B cell (primary cell): ENCODE results near the gene COL5A2. TPM values are rescaled to one million over a fixed set of nuclear protein-coding genes. Genes with fewer than 3 reads are reported as not detected.
A peak's percentile ranks its signal among the peaks of the same experiment; 100 is the strongest.

Experiments
- ATAC-seq: fragments of 200-7000 bp; cut with Tn5 transposase; one replicate; pipeline ENCODE4 v1.10.0; 2021; ENCODE audit warnings: low read depth, mild to moderate bottlenecking, moderate number of reproducible peaks, moderate library complexity
- CTCF ChIA-PET: fragments of 350-600 bp; sonication (Branson Sonifier 250); formaldehyde crosslinking; loops from one replicate; lab custom pipeline; 2021; ENCODE audit warnings: antibody characterized with exemption, inconsistent platforms; lab: Charles Lee
- POLR2A ChIA-PET: fragments of 350-600 bp; sonication (Branson Sonifier 250); formaldehyde crosslinking; loops from one replicate; lab custom pipeline; 2021; ENCODE audit warnings: antibody characterized with exemption; lab: Charles Lee
- DNase-seq: peaks from one replicate; pipeline ENCODE4 v3.0.0; 2013
- H2AFZ ChIP-seq: 2 replicates; pipeline ENCODE4 v1.6.1; 2012; ENCODE audit warnings: mild to moderate bottlenecking, low read depth, low read length; ENCODE audit not compliant: insufficient read depth, poor library complexity, severe bottlenecking
- H3K27ac ChIP-seq, 2 donors: 1 replicate in 1 of 2; 2 replicates in 1 of 2; pipeline ENCODE4 v1.5.1; 2012 to 2013; ENCODE audit warnings: low read length in 2 of 2, mild to moderate bottlenecking in 2 of 2, moderate library complexity in 1 of 2
- H3K27me3 ChIP-seq, 4 experiments: fragments of 200-600 bp in 1 of 4; sonication (generic) in 1 of 4; replicated peaks in 1 of 4; 1 replicate in 2 of 4; 2 replicates in 2 of 4; pipeline versions ENCODE4 v1.6.1 to v1.7.0; 2013 to 2016; ENCODE audit warnings: low read length in 3 of 4, mild to moderate bottlenecking in 2 of 4, mixed read lengths in 1 of 4, moderate library complexity in 1 of 4; ENCODE audit not compliant: insufficient read depth in 4 of 4, control insufficient read depth in 3 of 4; ENCODE audit errors: control extremely low read depth in 1 of 4
- H3K36me3 ChIP-seq, 2 experiments: replicated peaks in 1 of 2; 1 replicate in 1 of 2; 2 replicates in 1 of 2; pipeline versions ENCODE4 v1.6.1 to v1.7.1; 2013; ENCODE audit warnings: low read length in 1 of 2; ENCODE audit not compliant: insufficient read depth in 2 of 2, control insufficient read depth in 1 of 2; ENCODE audit errors: control extremely low read depth in 1 of 2, extremely low read depth in 1 of 2
- H3K4me1 ChIP-seq, 2 donors: fragments of 200-600 bp in 1 of 2; sonication (generic) in 1 of 2; 1 replicate in 1 of 2; 2 replicates in 1 of 2; pipeline versions ENCODE4 v1.5.1 to v1.6.1; 2013 to 2017; ENCODE audit warnings: low read length in 2 of 2; ENCODE audit not compliant: control insufficient read depth in 2 of 2, insufficient read depth in 2 of 2
- H3K4me2 ChIP-seq: replicated peaks from 2 replicates; pipeline ENCODE3; 2012; ENCODE audit warnings: mild to moderate bottlenecking, low read depth, low read length; ENCODE audit not compliant: poor library complexity, severe bottlenecking
- H3K4me3 ChIP-seq, 5 experiments: fragments of 200-600 bp in 1 of 5; sonication (generic) in 1 of 5; 1 replicate in 3 of 5; 2 replicates in 2 of 5; pipeline versions ENCODE4 v1.5.1 to v1.7.0; 2011 to 2016; ENCODE audit warnings: low read length in 4 of 5, mild to moderate bottlenecking in 4 of 5, low read depth in 2 of 5, control low read depth in 1 of 5, moderate library complexity in 1 of 5; ENCODE audit not compliant: insufficient read depth in 1 of 5; ENCODE audit errors: control extremely low read depth in 1 of 5, extremely low read depth in 1 of 5
- H3K79me2 ChIP-seq: fragments of 200-600 bp; sonication (generic); one replicate; pipeline ENCODE4 v1.6.0; 2016; ENCODE audit warnings: low read length; ENCODE audit not compliant: control insufficient read depth, insufficient read depth
- H3K9ac ChIP-seq: fragments of 200-600 bp; sonication (generic); 2 replicates; pipeline ENCODE4 v1.6.1; 2017; ENCODE audit warnings: mild to moderate bottlenecking, low read length, moderate library complexity
- H3K9me3 ChIP-seq, 3 donors: one replicate each; pipeline versions ENCODE4 v1.6.1 to v1.7.1; 2013; ENCODE audit warnings: low read length in 2 of 3; ENCODE audit not compliant: control insufficient read depth in 2 of 3, insufficient read depth in 1 of 3; ENCODE audit errors: control extremely low read depth in 1 of 3
- H4K20me1 ChIP-seq: 2 replicates; pipeline ENCODE4 v1.6.0; 2012; ENCODE audit warnings: mild to moderate bottlenecking, low read length; ENCODE audit not compliant: insufficient read depth, control insufficient read depth, poor library complexity, severe bottlenecking
- H3K27ac Mint-ChIP-seq: one replicate; pipeline ENCODE4 v1.8.0; 2021; ENCODE audit warnings: mixed read lengths
- H3K27me3 Mint-ChIP-seq: one replicate; pipeline ENCODE4 v1.8.0; 2021; ENCODE audit warnings: mixed read lengths
- H3K4me1 Mint-ChIP-seq: one replicate; pipeline ENCODE4 v1.8.0; 2021; ENCODE audit warnings: mixed read lengths
- H3K4me3 Mint-ChIP-seq: one replicate; pipeline ENCODE4 v1.8.0; 2021; ENCODE audit warnings: mixed read lengths
- H3K9me3 Mint-ChIP-seq: one replicate; pipeline ENCODE4 v1.8.0; 2022; ENCODE audit warnings: mixed read lengths; ENCODE audit not compliant: insufficient read depth
- CTCF ChIP-seq: fragments of 200-600 bp; IDR thresholded peaks from one replicate; pipeline ENCODE4 v1.8.0; 2022; ENCODE audit warnings: antibody characterized with exemption, mild to moderate bottlenecking
- EZH2 ChIP-seq: IDR thresholded peaks from 2 replicates; pipeline ENCODE4 v1.6.1; 2012; ENCODE audit warnings: borderline replicate concordance, low read depth, mild to moderate bottlenecking, moderate library complexity, low read length; ENCODE audit not compliant: insufficient read depth, poor library complexity, severe bottlenecking
- WGBS: methylation state at CpG from one replicate; pipeline ENCODE4 v1.1.5; 2013; ENCODE audit warnings: missing lambda C conversion rate; ENCODE audit not compliant: insufficient coverage; 5-methylcytosine and 5-hydroxymethylcytosine counted together
- intact Hi-C: fragments of 100-400 bp; cut with micrococcal nuclease; formaldehyde crosslinking; loops from one replicate; pipeline ENCODE4 v1.10.0; 2022
- polyA plus RNA-seq: library from polyadenylated mRNA; depleted of rRNA; stranded (reverse); fragments of >200 nt; gene quantifications from 2 replicates; pipeline ENCODE4 v1.2.3, GENCODE V29; 2012
- total RNA-seq, 2 donors: library from RNA; stranded (reverse); fragments of 120-200 nt in 1 of 2; gene quantifications; 1 replicate in 1 of 2; 2 replicates in 1 of 2; pipeline versions ENCODE4 v1.2.3 to v1.2.4, GENCODE V29; 2013 to 2022

Gene COL5A2
- total and polyA plus RNA-seq, 2 donors (not counting 1 experiment from before 2014, with no cell fraction given) = 0.44 to 0.45 TPM

GRCh38 chr2:189037518-189037917 is 142.0 kb downstream of the COL5A2 start:
- Histone ChIP-seq H3K9ac (no peak overlapping the region), H3K36me3 (no peaks in the 10 kb centered on the region), H3K4me1 (no peaks in the 10 kb centered on the region), H3K27me3 (no peaks in the 10 kb centered on the region), H3K9me3 (peaks cover 0 to 4% (median 0%) of the 10 kb centered on the region in 3 donors), H2AFZ (no peak overlapping the region), H3K27ac (no peak overlapping the region), H3K4me3 (no peak overlapping the region), H3K79me2 (no peaks in the 10 kb centered on the region), H4K20me1 (no peaks in the 10 kb centered on the region), H3K4me2 (no peak overlapping the region)
- Mint-ChIP-seq H3K4me1 (no peaks in the 10 kb centered on the region), H3K9me3 (no peaks in the 10 kb centered on the region), H3K27ac (no peak overlapping the region), H3K27me3 (no peaks in the 10 kb centered on the region), H3K4me3 (no peak overlapping the region)
- ChIA-PET CTCF (no interaction called here), POLR2A (no interaction called here)
- TF ChIP-seq EZH2 (no peak), CTCF (no peak)
- intact Hi-C loops = no loop called here
- ATAC-seq (no peak), DNase-seq (no peak)
- no CpG with 5 or more reads among the region's 1 CpG for WGBS

- H3K27ac Mint-ChIP-seq = no peak overlapping the region
- no peaks in the 10 kb centered on the region for H3K4me1 ChIP-seq
- H3K27ac ChIP-seq = no peak overlapping the region
- H3K9me3 Mint-ChIP-seq = no peaks in the 10 kb centered on the region
- DNase-seq (no peak), ATAC-seq (no peak)
- H2AFZ ChIP-seq = no peak overlapping the region
- ChIA-PET POLR2A (no interaction called here), CTCF (no interaction called here)
- H3K4me3 ChIP-seq = no peak overlapping the region
- WGBS = 72% methylated on average over 2 of the region's 3 CpGs
- H3K4me2 ChIP-seq = no peak overlapping the region
- H3K27me3 ChIP-seq = no peaks in the 10 kb centered on the region
- H3K27me3 Mint-ChIP-seq = no peaks in the 10 kb centered on the region
- TF ChIP-seq EZH2 (no peak), CTCF (peak; percentile 14)
- no peaks in the 10 kb centered on the region for H3K36me3 ChIP-seq
- no peaks in the 10 kb centered on the region for H3K79me2 ChIP-seq
- H3K4me3 Mint-ChIP-seq = no peak overlapping the region
- intact Hi-C loops = no loop called here
- H4K20me1 ChIP-seq = no peaks in the 10 kb centered on the region
- H3K9me3 ChIP-seq = no peaks in the 10 kb centered on the region
- H3K4me1 Mint-ChIP-seq = no peaks in the 10 kb centered on the region
- H3K9ac ChIP-seq = no peak overlapping the region
Observed at GRCh38 chr2:189024901-189025618, 154.5 kb downstream of the COL5A2 start.
